Measurements from ENCODE around the gene ZFYVE1. TPM values are rescaled to one million over a fixed set of nuclear protein-coding genes. Genes with fewer than 3 reads are reported as not detected.

The ZFYVE1 gene
- polyA plus RNA-seq, 1 of the 3 experiments (the other 2 are of a cell fraction): 18.6 TPM

- Histone ChIP-seq H4K20me1 (ENCODE audit: insufficient read depth) (no peaks in the 10 kb centered on the region), H3F3A (replicated peaks; ENCODE audit: insufficient read depth) (no peaks in the 10 kb centered on the region), H3K27ac (ENCODE audit: low read depth in 2 of 2, low read length in 1 of 2) (no peak overlapping the region), H3K79me2 (ENCODE audit: insufficient read depth) (no peaks in the 10 kb centered on the region), H3K27me3 (ENCODE audit: insufficient read depth) (no peaks in the 10 kb centered on the region), H3K4me1 (ENCODE audit: control insufficient read depth in 1 of 2, insufficient read depth in 2 of 2, low read depth in 1 of 2, low read length in 1 of 2) (no peaks in the 10 kb centered on the region), H3K9me2 (no peaks in the 10 kb centered on the region), H3K4me3 (ENCODE audit: low read depth in 2 of 2, low read length in 1 of 2) (no peak overlapping the region), H3K4me2 (no peak overlapping the region), H3K9me3 (no peaks in the 10 kb centered on the region), H3K36me3 (replicated peaks in 1 of 2; ENCODE audit: control insufficient read depth in 1 of 2, insufficient read depth in 2 of 2, low read length in 1 of 2) (peaks cover 6 to 21% of the 10 kb centered on the region in 2 experiments), H2AFZ (ENCODE audit: low read depth) (no peak overlapping the region), H3K9ac (no peak overlapping the region)
- CTCF ChIA-PET: interaction anchor here (0.7 to 7.8 kb wide), 5 partner anchors 9 to 426 kb away, joined by 3 to 51 read pairs (median 10); no protein-coding TSS in a partner anchor
- WGBS (ENCODE audit: low lambda C conversion rate): 74% methylated on average over 4 of the region's 13 CpGs
- TF ChIP-seq NFIC (IDR thresholded peaks at IDR 0.05; ENCODE audit: borderline replicate concordance) (no peak), RAD21 (IDR thresholded peaks at IDR 0.05; ENCODE audit: low read length) (no peak), RXRA (IDR thresholded peaks at IDR 0.05; ENCODE audit: borderline replicate concordance, low read depth) (no peak), CTCF (IDR thresholded peaks at IDR 0.05) (no peak), SIN3A (IDR thresholded peaks at IDR 0.05; ENCODE audit: borderline replicate concordance, low read depth, low read length) (no peak), FOXM1 (IDR thresholded peaks at IDR 0.05; ENCODE audit: low read depth) (no peak), EZH2phosphoT487 (IDR thresholded peaks at IDR 0.05; ENCODE audit: borderline replicate concordance, low read depth) (no peak), NRF1 (IDR thresholded peaks at IDR 0.05; ENCODE audit: low read depth, low read length) (no peak)
- TF ChIP-seq, protein P1, sequence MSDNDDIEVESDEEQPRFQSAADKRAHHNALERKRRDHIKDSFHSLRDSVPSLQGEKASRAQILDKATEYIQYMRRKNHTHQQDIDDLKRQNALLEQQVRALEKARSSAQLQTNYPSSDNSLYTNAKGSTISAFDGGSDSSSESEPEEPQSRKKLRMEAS (IDR thresholded peaks at IDR 0.05; ENCODE audit: low read depth): no peak
- TF ChIP-seq, protein P2, sequence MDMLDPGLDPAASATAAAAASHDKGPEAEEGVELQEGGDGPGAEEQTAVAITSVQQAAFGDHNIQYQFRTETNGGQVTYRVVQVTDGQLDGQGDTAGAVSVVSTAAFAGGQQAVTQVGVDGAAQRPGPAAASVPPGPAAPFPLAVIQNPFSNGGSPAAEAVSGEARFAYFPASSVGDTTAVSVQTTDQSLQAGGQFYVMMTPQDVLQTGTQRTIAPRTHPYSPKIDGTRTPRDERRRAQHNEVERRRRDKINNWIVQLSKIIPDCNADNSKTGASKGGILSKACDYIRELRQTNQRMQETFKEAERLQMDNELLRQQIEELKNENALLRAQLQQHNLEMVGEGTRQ (IDR thresholded peaks at IDR 0.05; ENCODE audit: borderline replicate concordance, low read depth, low read length): no peak
- POLR2A ChIA-PET: no interaction called here
- DNase-seq: no peak
Measured at GRCh38 chr14:72939630-72940029, 87.3 kb downstream of the ZFYVE1 start.

DNA sequence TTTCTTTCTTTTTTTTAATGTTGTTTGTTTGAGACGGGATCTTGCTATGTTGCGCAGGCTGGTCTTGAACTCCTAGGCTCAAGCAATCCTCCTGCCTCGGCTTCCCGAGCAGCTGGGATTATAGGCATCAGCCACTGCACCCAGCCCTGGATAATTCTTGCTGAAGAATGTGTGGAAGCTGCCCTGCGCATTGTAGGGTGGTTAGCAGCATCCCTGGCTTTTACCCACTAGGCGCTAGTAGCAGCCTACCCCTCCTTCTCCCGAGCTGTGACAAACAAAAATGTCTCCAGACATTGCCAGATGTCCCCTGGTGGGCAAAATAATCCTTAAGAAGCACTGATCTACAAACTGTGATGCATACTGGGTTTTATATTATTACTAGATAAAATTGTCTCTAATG is 94.0 kb downstream of the ZFYVE1 start:
- H3K4me2 ChIP-seq: no peak overlapping the region
- peaks cover 33% of the 10 kb centered on the region for H3K79me2 ChIP-seq (ENCODE audit: insufficient read depth)
- no peak overlapping the region for H2AFZ ChIP-seq (ENCODE audit: low read depth)
- TF ChIP-seq, protein P3, sequence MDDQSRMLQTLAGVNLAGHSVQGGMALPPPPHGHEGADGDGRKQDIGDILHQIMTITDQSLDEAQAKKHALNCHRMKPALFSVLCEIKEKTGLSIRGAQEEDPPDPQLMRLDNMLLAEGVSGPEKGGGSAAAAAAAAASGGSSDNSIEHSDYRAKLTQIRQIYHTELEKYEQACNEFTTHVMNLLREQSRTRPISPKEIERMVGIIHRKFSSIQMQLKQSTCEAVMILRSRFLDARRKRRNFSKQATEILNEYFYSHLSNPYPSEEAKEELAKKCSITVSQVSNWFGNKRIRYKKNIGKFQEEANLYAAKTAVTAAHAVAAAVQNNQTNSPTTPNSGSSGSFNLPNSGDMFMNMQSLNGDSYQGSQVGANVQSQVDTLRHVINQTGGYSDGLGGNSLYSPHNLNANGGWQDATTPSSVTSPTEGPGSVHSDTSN (IDR thresholded peaks at IDR 0.05): no peak
- TF ChIP-seq YY1 (IDR thresholded peaks at IDR 0.05; ENCODE audit: low read depth): no peak
- TF ChIP-seq RAD21 (IDR thresholded peaks at IDR 0.05; ENCODE audit: low read length): no peak
- no peak for TF ChIP-seq CTCF (IDR thresholded peaks at IDR 0.05)
- no peak for TF ChIP-seq ELF1 (IDR thresholded peaks at IDR 0.05)
- H3K27ac ChIP-seq (ENCODE audit: low read depth in 2 of 2, low read length in 1 of 2): no peak overlapping the region
- H4K20me1 ChIP-seq (ENCODE audit: insufficient read depth): no peaks in the 10 kb centered on the region
- no peak overlapping the region for H3K9ac ChIP-seq
- POLR2A ChIA-PET: no interaction called here
- DNase-seq: no peak
- H3K9me2 ChIP-seq: no peaks in the 10 kb centered on the region
- H3F3A ChIP-seq (replicated peaks; ENCODE audit: insufficient read depth): no peaks in the 10 kb centered on the region
- CTCF ChIA-PET: interaction anchor here (0.6 to 1.8 kb wide), 4 partner anchors 16 to 419 kb away, joined by 3 to 8 read pairs (median 4); no protein-coding TSS in a partner anchor
- WGBS (ENCODE audit: low lambda C conversion rate): 97% methylated on average over 7 of the region's 7 CpGs
- no peaks in the 10 kb centered on the region for H3K4me1 ChIP-seq (ENCODE audit: control insufficient read depth in 1 of 2, insufficient read depth in 2 of 2, low read depth in 1 of 2, low read length in 1 of 2)
- no peaks in the 10 kb centered on the region for H3K36me3 ChIP-seq (replicated peaks in 1 of 2; ENCODE audit: control insufficient read depth in 1 of 2, insufficient read depth in 2 of 2, low read length in 1 of 2)
- H3K9me3 ChIP-seq: no peaks in the 10 kb centered on the region
- H3K27me3 ChIP-seq (ENCODE audit: insufficient read depth): no peaks in the 10 kb centered on the region
- no peak overlapping the region for H3K4me3 ChIP-seq (ENCODE audit: low read depth in 2 of 2, low read length in 1 of 2)

Measured in SK-N-SH (cell line).